ENCODE measurements around the gene AKAP1.

GRCh38 chr17:57077000-57077399 is 8.0 kb upstream of the AKAP1 start:
- TF ChIP-seq, protein P1, sequence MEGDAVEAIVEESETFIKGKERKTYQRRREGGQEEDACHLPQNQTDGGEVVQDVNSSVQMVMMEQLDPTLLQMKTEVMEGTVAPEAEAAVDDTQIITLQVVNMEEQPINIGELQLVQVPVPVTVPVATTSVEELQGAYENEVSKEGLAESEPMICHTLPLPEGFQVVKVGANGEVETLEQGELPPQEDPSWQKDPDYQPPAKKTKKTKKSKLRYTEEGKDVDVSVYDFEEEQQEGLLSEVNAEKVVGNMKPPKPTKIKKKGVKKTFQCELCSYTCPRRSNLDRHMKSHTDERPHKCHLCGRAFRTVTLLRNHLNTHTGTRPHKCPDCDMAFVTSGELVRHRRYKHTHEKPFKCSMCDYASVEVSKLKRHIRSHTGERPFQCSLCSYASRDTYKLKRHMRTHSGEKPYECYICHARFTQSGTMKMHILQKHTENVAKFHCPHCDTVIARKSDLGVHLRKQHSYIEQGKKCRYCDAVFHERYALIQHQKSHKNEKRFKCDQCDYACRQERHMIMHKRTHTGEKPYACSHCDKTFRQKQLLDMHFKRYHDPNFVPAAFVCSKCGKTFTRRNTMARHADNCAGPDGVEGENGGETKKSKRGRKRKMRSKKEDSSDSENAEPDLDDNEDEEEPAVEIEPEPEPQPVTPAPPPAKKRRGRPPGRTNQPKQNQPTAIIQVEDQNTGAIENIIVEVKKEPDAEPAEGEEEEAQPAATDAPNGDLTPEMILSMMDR (conservative IDR thresholded peaks at IDR 0.05) = no peak
- no peak for TF ChIP-seq ZFX (IDR thresholded peaks at IDR 0.05)
